HG03354 (cell line): ENCODE measurements around the gene TMEM43.
A peak's percentile ranks its signal among the peaks of the same experiment; 100 is the strongest.

Source experiments
- ATAC-seq: cut with Tn5 transposase; IDR thresholded peaks from one replicate; pipeline ENCODE4 v1.9.1; 2021; ENCODE audit warnings: mild to moderate bottlenecking; ENCODE audit not compliant: unreplicated experiment, poor library complexity, severe bottlenecking

TMEM43 gene

GRCh38 chr3:14134291-14134690 is 9.4 kb downstream of the TMEM43 start:
- ATAC-seq: no peak

DNA sequence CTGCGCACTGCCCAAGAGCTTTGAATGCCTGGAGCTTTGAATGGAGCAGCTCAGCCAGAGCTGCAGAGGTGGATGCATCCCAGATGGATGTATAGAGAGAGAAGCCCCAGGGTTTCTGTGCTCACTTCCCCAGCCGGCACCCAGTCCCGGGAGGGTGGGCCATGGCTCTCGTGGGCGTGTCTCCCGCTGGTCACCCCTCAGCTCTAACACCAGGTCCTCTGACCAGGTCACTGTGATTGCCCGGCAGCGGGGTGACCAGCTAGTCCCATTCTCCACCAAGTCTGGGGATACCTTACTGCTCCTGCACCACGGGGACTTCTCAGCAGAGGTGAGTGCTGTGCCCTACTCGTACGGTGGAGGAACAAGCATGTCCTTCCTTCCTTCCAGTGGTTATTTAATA is 10.7 kb downstream of the TMEM43 start:
- ATAC-seq: no peak

- ATAC-seq: no peak
Observed at GRCh38 chr3:14137004-14137403, 12.2 kb downstream of the TMEM43 start.

DNA sequence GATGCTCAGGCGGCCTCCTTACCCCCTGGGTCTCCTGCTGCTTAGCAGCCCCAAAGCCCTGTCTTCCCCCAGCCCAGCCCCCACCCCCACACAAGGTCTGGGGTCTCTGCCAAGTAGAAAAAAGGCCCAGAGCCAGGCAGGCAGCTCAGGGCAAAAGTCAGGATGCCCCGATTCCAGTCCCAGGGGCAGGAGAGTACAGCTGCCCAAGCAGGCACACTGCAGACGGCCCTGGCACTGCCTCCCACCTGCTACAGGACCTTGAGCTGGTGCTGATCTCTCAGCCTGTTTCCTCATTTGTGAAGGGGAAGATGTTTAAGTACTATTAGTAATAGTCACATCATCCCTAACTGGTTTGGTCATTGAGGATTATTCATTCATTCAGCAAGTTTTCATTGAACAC is 12.6 kb downstream of the TMEM43 start:
- no peak for ATAC-seq

- no peak for ATAC-seq
Observed at GRCh38 chr3:14138109-14138877, 13.4 kb downstream of the TMEM43 start.

GRCh38 chr3:14138878-14139655 is 14.2 kb downstream of the TMEM43 start:
- no peak for ATAC-seq

GRCh38 chr3:14139771-14140170 is 14.9 kb downstream of the TMEM43 start:
- no peak for ATAC-seq

GRCh38 chr3:14140668-14141067 is 15.8 kb downstream of the TMEM43 start:
- no peak for ATAC-seq

GRCh38 chr3:14141144-14141543 is 16.3 kb downstream of the TMEM43 start:
- no peak for ATAC-seq

GRCh38 chr3:14141602-14142341 is 16.9 kb downstream of the TMEM43 start:
- ATAC-seq: no peak

- ATAC-seq: no peak
Observed at GRCh38 chr3:14142567-14143270, 17.9 kb downstream of the TMEM43 start.

DNA sequence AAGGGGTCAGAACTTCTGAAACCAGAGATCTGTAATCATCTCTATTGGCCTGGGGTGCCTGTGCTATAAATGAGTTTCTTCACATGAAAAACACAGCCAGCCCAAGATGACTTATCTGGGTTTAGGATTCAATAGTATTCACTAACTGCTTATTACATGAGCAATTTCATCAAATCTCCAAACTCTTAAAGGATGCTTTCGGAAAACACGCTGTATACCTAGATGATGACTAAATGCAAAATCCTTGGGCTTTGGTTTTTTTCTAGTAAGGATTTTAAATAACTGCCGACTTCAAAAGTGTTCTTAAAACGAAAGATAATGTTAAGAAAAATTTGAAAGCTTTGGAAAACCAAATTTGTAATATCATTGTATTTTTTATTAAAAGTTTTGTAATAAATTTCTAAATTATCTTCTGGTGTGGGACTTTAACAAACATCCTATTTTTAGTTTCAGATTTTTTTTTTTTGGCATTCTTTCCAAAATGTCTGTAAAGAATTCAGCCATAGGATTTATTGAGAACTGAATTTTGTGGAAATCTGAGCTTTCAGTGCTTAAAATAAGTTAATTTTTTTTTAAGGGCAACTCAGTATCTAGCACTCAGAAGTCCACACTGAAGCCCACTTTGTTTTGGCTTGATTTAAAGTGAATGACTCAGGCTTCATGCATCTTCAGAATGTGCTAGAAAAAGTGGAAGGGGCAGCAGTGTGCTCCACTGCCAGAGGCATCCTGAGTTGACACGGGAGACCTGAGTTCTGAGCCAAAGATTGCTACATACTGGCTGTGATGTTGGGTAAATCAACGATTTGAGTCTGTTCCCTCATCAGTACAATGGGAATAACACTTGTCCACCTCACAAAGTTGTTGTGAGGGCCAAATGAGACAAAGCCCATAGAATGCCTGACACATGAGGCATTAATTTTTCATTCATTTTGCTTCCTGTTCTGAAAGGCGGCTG is 18.7 kb downstream of the TMEM43 start:
- ATAC-seq: no peak

DNA sequence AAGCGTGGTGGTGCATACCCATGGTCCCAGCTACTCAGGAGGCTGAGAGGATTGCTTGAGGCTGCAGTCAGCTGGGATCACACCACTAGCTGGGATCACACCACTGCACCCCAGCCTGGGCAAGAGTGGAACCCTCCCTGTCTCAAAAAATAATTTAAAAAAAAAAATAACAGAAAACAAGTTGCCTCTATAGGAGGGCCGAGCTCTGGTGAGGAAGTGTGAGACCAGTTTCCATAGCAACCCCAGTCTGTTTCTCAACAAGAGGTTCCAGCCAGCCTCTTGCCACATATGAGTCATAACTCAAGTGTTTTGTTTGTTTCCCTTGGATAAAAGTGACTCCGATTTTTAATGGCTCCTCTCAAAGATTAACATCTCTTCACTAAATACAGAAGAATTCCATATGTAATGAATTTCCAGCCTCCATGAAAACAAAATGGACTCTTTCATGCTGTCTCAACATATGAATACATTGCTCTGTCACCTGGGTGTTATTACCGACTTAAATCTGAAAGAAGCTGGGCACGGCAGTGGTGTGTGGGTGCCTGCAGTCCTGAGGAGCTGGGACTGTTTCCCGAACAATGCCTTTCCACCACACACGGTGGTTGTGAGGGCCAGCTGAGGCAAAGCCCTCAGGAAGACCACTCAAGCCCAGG is 19.7 kb downstream of the TMEM43 start:
- ATAC-seq: peak; percentile 89

GRCh38 chr3:14145236-14145635 is 20.4 kb downstream of the TMEM43 start:
- ATAC-seq: no peak

GRCh38 chr3:14145670-14146380 is 21.0 kb downstream of the TMEM43 start:
- ATAC-seq: no peak

DNA sequence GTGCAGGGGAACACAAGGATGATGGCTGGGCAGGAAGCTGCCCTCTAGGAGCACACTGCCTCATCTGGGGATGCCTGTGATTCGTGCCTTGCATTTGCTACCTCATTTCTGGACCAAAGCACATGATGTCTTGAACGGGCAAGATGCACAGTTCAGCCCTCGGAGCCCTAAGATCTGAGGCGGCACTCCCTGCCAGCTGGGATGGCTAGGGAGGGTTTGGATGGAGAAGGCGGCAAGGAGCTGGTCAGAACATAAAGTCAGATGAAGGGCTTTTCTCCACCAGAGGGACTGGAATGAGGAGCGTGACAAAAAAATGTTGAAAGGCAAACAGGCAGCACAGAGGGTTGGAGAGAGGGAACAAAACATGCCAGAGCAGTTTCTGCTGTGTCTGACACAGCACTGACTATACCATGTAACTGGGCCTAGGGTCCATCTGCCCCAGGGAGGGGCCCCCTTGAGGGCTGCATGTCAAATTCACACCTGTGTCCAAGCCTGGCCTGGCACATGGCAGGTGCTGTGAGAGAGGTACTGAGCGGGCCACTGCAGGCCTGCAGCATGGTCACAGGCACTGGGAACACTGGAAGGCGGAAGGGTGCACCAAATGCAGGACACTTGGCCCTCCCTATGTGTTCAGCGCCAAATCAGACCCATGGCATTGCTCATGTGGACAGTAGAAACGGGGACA is 21.7 kb downstream of the TMEM43 start:
- ATAC-seq: no peak

- no peak for ATAC-seq
Observed at GRCh38 chr3:14147066-14147435, 22.2 kb downstream of the TMEM43 start.
